Bronchial epithelial cell (primary cell): ENCODE data around the gene AFDN. TPM values are rescaled to one million over a fixed set of nuclear protein-coding genes. Genes with fewer than 3 reads are reported as not detected.

Experiments used
- DNase-seq: peaks from one replicate; pipeline ENCODE4 v3.0.0-alpha.2; 2010; ENCODE audit warnings: low read depth
- FAIRE-seq: peaks from 2 replicates; lab custom pipeline; 2011; peaks lifted over from hg19 to GRCh38; lab: Jason Lieb, UNC
- H3K27me3 ChIP-seq: 2 replicates; pipeline ENCODE4 v1.5.1; 2011; ENCODE audit warnings: low read length; ENCODE audit not compliant: control insufficient read depth, insufficient read depth
- H3K36me3 ChIP-seq: 2 replicates; pipeline ENCODE4 v1.5.1; 2011; ENCODE audit warnings: low read length; ENCODE audit not compliant: control insufficient read depth, insufficient read depth
- H3K4me3 ChIP-seq: 2 replicates; pipeline ENCODE4 v1.5.1; 2011; ENCODE audit warnings: mild to moderate bottlenecking, low read depth, low read length, control low read depth
- total RNA-seq: library from RNA; depleted of rRNA; stranded (reverse); fragments of >200 nt; gene quantifications from 2 replicates; pipeline ENCODE4 v1.2.1, GENCODE V29; 2014
- TF ChIP-seq, protein P1 (sequence below): IDR thresholded peaks from 2 replicates; pipeline ENCODE4 v1.5.1; 2011; ENCODE audit warnings: mild to moderate bottlenecking, moderate library complexity, low read length, control low read depth, inconsistent platforms; ENCODE audit not compliant: insufficient read depth, severe bottlenecking

AFDN gene
- total RNA-seq, 1 donor from 2014 or later = 146 TPM

DNA sequence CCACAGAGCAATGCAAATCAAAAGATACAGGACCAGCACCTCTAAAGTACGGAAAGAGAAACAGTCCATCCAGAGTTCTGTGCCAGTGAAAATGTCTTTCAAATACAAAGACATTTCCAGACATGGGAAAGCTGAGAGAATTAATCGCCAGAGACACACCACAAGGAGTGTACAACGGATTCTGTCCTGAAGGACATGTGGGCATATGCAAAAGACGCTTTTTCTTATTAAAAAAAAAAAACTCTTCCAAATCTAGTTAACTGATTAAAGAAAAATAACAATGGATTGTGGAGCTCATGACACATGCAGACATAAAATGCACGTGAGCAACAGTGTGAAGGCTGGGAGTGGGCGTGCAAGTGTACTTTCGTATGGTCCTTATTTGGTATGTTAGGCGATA is 193.5 kb downstream of the AFDN start:
- Histone ChIP-seq H3K27me3 (peaks cover 6% of the 10 kb centered on the region), H3K4me3 (no peak overlapping the region), H3K36me3 (no peaks in the 10 kb centered on the region)
- no peak for DNase-seq
- no peak for FAIRE-seq
- TF ChIP-seq, protein P1, sequence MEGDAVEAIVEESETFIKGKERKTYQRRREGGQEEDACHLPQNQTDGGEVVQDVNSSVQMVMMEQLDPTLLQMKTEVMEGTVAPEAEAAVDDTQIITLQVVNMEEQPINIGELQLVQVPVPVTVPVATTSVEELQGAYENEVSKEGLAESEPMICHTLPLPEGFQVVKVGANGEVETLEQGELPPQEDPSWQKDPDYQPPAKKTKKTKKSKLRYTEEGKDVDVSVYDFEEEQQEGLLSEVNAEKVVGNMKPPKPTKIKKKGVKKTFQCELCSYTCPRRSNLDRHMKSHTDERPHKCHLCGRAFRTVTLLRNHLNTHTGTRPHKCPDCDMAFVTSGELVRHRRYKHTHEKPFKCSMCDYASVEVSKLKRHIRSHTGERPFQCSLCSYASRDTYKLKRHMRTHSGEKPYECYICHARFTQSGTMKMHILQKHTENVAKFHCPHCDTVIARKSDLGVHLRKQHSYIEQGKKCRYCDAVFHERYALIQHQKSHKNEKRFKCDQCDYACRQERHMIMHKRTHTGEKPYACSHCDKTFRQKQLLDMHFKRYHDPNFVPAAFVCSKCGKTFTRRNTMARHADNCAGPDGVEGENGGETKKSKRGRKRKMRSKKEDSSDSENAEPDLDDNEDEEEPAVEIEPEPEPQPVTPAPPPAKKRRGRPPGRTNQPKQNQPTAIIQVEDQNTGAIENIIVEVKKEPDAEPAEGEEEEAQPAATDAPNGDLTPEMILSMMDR = no peak

DNA sequence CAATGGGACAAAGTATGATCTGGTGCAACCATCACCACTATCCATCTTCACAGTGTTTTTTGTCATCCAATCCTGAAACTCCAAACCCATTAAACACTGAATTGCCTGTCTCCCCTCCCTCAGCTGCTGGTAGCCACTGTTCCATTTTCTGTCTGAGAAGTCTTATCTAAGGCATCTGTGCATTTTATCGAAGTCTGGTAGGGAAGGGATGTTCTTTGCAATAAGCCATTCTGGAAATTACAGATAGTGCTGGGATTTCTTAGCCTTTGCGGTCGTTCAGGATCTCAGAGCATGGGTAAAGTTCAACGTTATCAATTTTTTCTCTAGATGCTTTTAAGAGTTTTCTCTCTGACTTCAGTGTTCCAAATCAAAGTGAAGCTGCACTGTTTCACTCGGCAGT is 194.9 kb downstream of the AFDN start:
- H3K27me3 ChIP-seq = peaks cover 2% of the 10 kb centered on the region
- no peaks in the 10 kb centered on the region for H3K36me3 ChIP-seq
- TF ChIP-seq, protein P1 = no peak
- no peak for DNase-seq
- no peak for FAIRE-seq
- no peak overlapping the region for H3K4me3 ChIP-seq

Other genes starting within 250 kb of the AFDN start
- not detected in 2 replicates for gene KIF25, start 170.8 kb downstream of the AFDN start, total RNA-seq